GM21723 (cell line): Measurements from ENCODE around the gene DDX10.
A peak's percentile ranks its signal among the peaks of the same experiment; 100 is the strongest.

Source experiments
- ATAC-seq: cut with Tn5 transposase; IDR thresholded peaks from one replicate; pipeline ENCODE4 v1.9.1; 2021; ENCODE audit warnings: mild to moderate bottlenecking, moderate library complexity; ENCODE audit not compliant: unreplicated experiment

Gene DDX10

DNA sequence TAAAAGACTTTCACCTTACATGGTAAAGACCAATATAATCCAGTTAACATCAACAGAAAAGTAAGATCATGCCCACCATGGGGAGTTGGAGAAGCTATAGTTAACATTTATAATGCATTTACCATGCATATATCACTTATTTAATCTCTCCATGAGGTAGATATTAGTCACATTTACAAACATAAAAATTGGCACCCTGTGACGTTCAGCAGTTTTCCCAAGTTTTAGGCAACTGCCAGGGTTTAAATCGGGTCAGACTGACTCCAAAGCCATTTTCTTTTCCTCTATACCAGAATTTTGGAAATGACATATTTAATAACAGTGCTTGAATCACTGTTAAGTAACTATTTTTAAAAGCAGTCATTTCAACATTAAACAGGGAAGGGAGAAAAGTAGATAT, 266.3 kb downstream of the DDX10 start:
- ATAC-seq = no peak

DNA sequence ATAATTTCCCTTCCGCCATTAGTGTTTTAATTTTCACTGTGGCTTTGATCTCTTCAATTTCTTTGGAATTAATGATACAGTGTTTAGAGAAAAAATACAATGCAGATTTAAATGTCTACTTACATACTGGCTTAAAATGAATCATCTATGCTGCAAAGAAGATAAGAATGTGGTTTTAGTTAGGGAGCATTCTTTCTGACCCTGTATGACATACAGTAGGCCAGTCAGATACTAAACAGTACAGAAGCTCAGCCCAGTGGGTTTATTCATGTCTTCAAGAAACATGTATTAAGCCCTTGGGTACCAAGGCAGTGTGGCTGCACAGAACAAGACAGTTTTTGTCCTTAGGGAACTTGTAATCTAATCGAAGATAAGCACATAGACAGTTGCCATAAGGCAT, 268.8 kb downstream of the DDX10 start:
- ATAC-seq = no peak

DNA sequence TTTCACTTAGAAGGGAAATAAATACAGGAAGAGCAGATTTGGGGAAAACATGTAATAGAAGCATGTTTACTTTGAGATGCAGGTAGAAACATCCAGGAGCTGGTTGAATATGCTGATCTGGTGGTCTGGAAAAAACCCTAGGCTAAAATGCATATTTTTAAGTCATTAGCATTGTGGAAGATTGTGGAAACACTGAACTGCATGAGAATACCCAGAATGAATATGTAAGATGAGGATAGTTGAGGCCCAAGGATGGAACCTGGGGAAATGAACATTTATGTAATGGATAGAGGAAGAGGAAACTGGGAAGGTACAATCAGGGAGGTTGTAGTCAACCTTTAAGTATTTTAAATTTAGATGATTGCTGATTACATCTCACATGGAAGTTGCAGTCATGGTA, 269.4 kb downstream of the DDX10 start:
- ATAC-seq = no peak

DNA sequence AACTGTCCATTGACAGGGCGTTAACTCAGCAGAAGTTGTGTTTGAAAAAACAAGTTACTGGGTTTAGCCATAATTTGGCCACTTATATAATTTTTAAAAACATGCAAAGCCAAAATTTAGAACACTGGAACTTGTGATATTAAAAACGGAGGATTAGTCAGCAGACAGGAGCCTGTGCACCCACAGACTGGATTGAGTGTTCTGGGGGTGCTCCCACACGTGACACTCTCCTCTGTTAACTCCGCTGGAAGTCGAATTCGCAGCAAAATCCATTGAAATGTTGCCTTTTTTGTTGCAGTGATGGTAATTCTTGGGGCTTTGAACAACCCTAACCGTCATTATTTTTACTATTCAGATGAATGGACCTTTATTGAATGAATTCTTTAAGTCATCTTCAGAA, 269.8 kb downstream of the DDX10 start:
- no peak for ATAC-seq

DNA sequence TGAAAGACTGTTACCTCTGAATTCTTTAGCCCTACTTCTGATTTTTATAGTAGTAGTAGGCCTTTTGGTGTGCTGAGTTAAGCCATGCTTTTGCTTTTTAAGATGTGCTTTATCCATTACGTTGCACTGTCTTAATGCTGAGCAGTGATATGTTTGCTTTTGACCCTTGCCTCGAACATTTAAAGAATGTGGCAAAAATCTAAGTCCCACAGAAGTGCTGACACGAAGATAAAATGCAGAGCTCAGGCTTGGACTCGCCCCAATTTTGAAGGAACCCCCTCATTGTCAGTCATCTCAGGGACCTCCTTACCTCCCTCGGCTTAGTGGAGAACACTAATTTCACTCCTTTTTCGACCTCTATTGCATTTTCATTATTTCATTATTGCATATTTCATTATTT, 272.9 kb downstream of the DDX10 start:
- ATAC-seq = no peak

DNA sequence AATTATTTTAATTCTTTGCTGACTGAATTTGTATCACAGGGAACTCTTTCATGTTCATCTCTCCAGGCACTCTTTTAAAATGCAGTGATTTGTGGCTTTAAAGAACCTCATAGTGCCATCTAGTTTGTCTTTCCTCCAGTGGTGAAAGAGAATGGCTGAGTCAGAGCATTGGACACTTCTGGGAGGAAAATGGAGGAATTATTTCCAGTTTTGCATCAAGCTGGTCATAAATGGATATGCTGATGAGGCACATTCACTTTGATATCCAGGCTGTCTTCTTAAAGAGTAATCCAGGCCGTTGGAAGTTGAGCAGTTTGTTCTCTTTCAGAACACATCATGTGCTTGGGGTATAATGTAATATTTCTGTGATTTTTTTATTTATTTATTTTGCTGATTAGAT, 273.7 kb downstream of the DDX10 start:
- no peak for ATAC-seq

DNA sequence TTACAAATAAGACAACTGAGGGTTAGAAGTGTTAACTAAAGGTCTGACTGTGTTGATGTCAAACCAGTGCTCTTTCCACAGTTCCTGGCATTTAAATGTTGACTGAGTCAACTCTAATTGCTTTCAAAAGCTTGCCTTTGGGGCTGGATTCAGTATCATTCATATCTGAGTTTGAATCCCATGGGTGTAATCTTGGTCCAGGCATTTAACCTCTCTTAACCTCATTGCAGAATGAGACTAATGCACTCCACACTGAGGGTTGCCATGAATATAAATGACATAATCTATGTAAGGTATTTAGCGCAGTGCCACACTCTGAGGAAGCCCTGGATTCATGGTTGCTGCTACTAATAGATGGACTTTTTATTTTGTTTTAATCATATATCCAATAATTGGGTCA, 274.3 kb downstream of the DDX10 start:
- no peak for ATAC-seq

DNA sequence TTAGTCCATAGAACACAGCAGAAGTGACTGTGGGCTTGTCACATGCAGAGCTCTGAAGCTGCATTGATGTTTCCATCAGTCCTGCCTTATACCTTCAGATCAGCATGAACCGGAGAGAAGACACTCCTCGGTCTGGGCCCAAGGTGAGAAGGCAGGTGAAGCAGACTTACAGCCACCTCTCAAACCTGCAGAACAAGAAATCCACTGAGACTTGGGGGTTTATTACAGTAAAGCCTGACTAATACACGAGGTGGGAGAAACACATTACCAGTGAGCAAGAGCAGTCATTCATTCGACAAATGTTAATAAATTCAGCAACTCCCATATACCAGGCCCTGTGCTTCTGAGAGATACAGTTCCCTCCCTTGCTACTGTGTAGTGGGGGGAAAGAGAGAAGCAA, 279.0 kb downstream of the DDX10 start:
- no peak for ATAC-seq

DNA sequence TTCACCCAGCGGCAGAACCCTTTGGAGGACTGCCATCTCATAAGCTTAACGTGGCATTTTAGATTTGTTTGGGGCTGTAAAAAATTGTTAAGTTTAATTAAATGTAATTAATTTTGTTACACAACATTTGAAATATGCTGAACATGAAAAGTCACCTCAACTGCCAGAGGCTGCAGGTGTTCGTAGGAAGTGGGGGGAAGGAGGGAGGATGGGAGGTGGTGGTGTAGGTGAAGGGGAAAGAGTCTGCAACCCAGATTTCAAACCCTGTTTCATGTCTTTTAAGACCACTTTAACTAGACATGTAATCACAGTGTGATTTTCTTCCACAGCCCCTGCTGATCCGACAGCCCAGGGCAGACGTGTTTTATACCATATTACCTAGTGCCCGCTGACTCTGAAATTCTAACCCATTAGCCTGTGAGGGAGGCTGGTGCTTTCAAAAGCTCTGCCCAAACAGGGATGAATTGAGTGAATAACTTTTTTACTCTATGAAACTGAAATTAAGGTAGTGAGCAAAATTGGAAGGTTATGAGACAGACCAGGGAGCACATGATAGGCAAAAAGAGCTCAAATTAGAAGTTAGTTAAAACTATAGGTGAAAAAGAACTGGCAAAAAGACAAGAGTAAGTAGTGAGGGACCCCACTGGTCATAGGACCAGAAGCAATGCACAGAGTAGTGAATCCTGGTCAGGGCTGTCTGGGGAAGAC, 279.8 kb downstream of the DDX10 start:
- peak; percentile 54 for ATAC-seq

DNA sequence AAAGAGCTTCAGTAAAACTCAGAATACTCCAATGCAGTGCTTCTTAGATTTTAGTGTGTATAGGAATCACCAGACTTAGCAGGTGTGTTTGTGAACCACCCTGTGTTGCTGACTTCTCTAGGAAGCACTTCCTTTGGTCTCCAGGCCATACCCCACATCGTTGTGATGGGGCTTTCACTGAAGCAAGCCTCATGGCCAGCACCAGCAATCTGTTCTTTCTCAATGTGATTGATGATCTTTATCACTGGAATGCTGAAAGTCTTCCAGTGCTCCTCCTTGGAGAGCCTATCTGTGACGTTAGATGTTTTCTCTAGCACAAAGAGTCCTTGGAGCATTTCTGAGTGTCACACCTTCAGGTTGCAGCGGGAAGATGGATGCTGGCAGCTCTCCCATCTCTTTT, 280.5 kb downstream of the DDX10 start:
- ATAC-seq = no peak

DNA sequence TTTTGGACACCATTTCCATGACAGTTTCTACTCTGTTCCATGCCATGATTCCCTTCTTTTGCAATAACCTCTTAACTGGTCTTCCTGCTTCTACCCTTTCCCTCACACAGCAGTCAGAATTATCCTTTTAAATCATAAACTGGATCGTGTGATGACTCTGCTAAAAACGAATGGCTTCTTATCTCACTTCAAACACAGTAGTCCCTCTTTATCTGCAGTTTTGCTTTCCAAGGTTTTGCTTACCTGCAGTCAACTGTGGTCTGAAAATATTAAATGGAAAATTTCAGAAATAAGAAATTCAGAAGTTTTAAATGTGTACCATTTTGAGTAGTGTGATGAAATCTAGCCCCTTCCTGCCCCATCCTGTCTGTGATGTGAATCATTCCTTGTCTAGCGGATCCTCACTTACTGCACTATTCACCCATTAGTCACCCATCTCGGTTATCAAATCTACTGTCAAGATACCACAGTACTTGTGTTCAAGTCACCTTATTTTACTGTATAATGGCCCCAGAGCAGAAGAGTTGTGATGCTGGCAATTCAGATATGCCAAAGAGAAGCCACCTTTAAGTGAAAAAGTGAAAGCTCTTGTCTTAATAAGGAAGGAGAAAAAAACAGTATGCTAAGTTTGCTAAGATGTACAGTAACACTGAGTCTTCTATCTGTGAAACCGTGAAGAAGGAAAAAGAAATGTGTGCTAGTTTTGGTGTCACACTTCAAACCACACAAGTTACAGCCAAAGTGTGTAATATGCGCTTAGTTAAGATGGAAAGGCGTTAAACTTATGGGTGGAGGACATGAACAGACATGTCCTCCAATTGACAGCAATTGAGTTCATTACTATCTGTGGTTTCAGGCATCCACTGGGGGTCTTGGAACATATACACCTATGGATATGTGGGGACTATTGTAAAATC, 283.0 kb downstream of the DDX10 start:
- no peak for ATAC-seq

DNA sequence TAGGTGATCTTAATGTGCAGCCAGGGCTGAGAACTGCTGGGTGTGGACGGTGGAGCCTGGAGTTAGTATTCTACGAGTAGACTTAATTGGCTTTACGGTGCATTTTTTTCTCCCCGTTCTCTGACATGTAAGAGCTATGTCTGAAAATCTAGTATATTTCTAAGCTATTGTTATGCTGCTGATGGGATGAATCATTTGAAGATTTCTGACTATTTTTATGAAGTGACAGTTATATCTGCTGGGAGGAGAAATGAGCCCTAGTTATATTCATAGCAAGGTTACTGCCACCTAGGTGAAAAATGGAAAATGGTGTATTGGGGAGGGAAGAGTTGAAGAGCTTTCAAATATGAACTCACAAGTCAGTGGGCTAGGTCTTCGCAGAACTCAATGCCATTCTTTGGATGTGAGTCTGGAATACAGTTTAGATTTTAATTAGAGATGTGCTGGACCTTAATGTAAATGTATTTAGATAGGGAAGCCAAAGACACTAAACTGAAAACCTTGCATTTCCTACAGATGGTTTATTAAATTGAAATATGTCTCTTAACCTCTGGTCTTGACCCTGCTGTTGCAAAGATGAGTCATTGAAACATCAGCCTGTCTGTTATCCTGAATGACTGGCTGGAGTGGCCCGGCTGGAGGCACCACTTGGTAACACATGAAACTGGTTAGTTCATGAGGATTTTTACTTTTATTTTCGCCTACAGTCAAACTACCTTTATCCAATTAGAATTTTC, 293.7 kb downstream of the DDX10 start:
- no peak for ATAC-seq

DNA sequence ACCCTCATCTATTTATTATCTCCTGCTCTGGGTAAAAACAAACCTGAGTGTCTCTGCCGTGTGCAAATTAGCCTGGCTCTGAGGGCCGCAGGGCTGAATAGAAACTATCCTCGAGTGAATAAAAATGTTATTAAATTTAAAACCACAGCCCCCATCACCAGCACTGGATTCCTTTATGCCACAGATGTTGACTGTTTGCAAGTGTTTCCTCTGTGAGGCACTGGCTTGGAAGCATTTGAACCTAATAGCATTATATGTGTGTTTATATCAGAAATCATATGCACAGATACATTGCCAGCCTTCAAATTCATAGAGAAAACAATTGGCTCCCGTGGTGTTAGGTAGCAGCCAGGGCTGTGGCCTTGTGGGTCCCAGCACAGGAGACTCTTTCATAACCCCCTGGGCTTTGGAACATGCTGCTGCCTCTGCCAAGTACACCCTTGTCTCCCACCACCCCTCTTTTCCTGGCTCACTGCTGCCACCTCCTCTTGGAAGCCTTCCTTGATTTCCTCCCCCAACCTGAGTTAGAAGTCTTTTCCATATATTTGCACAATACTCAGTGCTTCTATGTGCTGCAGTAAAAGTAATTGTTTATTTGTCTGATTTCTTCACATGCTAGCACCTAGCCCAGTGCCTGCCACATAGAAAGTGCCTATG, 294.4 kb downstream of the DDX10 start:
- ATAC-seq = no peak

DNA sequence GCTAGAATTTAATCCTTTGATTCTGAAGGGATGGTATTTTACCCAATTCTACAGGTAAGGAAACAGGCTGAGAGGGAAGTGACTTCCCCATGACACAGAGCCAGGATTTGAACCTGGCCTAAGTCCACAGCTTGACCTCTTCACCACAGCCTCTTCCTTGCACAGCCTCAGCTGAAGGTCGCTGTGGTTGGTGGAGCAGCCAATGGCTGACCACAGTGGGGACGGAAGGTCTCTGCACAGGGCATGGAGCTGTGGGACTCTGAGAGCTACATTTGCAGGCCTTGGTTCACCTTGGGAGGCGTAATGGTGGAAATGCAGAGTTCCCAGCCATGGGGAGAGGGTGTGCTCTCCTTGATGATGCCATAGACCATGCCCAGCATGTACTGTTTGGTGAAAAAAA, 295.0 kb downstream of the DDX10 start:
- ATAC-seq = no peak

DNA sequence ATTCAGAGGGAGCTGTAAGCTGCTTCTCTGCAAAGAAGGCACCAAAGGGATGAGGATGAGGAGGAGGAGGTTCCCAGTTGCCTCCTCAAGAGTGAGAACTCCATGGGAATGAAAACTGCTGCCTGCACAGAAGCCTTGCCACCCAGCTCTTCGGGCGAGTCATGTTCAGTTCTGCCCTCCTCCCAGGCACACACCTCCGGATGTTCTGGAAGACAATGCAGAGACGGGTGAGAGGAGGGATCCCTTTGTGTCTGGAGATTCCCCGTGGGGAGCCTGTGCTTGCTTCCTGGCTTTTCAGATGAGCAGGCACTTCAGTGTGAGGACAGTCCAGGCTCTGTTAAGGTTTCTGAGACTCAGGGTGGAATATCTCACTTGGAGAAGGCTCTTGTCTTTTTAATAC, 295.6 kb downstream of the DDX10 start:
- no peak for ATAC-seq

DNA sequence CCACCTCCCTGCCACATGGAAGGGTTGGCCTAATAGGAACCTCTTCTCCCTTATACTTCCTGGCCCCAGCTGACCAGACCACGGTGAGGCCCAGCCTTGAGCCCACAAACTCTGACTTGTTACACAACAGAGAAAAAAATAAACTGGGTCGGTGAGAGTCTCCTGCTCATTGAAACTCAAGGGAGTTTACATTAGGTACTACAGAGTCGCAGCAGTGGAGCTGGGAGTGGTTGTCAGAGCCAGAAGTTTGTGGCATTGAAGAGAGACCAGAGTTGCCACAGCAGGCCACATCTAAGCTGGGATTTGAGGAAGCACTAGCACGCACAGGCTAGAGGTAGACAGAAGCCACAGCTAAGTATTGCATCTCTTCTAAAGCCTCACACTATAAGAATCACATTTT, 296.2 kb downstream of the DDX10 start:
- ATAC-seq = no peak

DNA sequence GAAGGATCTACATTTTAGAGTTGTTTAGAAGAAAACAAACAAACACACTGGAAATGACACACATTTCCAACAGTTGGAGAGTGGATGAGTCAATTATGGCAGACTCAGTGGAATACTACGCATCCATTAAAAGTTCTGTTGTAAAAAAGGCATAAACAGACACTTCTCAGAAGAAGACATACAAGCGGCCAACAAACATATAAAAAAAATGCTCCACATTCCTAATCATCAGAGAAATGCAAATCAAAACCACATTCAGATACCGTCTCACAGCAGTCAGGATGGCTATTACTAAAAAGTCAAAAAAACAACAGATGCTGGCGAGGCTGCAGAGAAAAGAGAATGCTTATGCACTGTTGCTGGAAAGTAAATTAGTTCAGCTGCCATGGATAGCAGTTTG, 298.2 kb downstream of the DDX10 start:
- ATAC-seq = no peak

DNA sequence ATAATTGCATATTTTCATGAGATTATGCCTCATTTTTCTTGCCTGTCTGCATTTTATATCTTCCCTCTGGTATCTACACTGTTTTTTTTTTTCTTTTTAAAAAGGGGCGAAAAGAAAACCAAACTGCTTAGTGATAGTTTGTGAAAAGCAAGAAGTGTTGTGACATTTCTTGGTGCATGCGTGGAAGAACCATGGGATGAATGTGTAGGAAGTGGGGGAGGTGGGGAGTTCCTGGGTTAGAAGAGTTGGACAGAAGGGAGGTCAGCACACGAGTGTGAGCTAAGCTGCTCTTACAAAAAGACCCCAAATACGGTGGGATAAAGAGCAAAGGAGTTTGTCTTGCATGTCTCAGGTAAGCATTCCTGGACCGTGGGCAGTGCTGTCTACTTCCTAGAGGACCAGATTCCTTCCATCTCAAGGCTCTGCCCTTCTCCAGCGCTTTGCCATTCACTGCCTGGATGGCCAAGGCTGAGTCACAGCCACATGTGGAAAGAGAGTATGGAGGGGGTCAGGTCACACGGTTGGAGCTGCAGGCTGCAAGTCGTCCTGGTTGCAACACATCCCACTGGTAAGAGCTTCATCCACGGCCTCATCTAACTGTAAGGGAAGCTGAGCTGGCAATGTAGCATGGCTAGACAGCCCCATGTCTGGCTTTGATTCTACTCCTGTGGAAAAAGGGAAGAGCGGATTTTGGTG, 300.6 kb downstream of the DDX10 start:
- no peak for ATAC-seq

DNA sequence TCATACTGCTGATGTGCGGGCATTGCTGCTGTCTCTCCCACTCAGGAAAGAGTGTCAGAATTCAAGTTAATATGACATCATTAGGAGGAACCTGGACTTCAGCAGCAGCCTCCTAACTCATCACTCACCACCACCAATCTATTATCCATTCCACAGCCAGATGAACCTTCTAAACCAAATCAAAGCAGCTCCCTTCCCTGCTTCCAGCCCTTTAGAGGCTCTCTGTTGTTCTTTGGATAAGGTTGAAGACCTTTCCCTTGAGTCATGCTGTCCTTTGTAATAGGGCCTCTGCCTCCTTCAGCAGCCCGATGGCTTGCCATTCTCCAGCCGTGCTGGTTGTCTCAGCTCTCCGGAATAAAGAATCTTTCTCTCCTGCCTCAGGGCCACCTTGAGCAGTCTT, 301.3 kb downstream of the DDX10 start:
- no peak for ATAC-seq

DNA sequence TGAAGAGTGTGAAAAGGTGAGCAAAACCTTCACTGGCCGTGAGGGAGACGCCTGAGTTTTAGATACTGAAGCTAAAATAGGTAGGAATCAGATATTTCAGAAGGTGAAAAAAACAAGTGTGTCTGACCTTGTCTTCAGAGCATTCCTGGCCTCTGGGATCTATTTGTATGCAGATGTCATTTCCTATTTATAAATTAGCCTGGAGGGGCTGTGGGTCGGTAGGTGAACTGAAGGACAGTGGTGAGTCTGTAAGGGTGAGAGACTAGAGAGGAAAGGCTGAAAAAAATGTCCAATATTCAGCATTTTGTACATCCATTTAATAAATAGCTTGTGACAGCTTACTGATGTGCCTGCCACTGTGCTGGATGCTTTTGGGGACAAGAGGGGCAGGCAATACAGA, 302.1 kb downstream of the DDX10 start:
- no peak for ATAC-seq

DNA sequence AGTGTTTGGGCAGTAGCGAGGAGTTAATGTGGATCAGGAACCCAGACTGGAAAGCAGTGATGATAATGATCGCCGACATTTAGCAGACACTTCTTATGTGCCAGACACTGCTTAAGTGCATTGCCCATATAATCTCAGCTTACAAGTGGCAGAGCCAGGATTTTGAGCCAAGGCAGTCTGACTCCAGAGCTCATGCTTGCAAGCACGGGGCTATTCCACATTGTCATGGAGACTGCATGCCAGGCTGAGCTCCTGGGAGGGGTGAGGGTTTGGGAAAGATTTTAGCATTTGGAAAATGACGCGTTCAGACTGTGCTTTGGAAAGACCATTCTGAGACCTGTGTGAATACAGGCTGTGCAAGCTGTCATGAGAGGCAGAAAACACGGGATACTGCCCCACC, 302.7 kb downstream of the DDX10 start:
- no peak for ATAC-seq
